CD4-positive, alpha-beta T cell (primary cell): ENCODE measurements around the gene DNAAF9. TPM values are rescaled to one million over a fixed set of nuclear protein-coding genes. Genes with fewer than 3 reads are reported as not detected.

Source experiments
- ATAC-seq: fragments of 200-7000 bp; cut with Tn5 transposase; one replicate; pipeline ENCODE4 v1.10.0; 2022; ENCODE audit warnings: mild to moderate bottlenecking; ENCODE audit not compliant: poor library complexity
- CTCF ChIA-PET: fragments of 350-600 bp; sonication (Branson Sonifier 250); formaldehyde crosslinking; loops from one replicate; lab custom pipeline; 2021; ENCODE audit warnings: antibody characterized with exemption, inconsistent platforms; lab: Charles Lee
- POLR2A ChIA-PET: fragments of 350-600 bp; sonication (Branson Sonifier 250); formaldehyde crosslinking; loops from one replicate; lab custom pipeline; 2021; ENCODE audit warnings: antibody characterized with exemption, inconsistent platforms; lab: Charles Lee
- DNase-seq, 14 experiments: peaks; one replicate each; pipeline ENCODE4 v3.0.0-alpha.2; 2013 to 2020; ENCODE audit warnings: mixed read lengths in 2 of 14
- H3K27ac ChIP-seq, 2 donors: one replicate each; pipeline versions ENCODE4 v1.5.1 to v1.7.0; 2013; ENCODE audit warnings: low read length in 2 of 2, low read depth in 1 of 2, mild to moderate bottlenecking in 1 of 2
- H3K27me3 ChIP-seq, 2 experiments: 1 replicate in 1 of 2; 2 replicates in 1 of 2; pipeline versions ENCODE4 v1.6.1 to v1.7.0; 2013; ENCODE audit warnings: low read length in 2 of 2, control low read depth in 1 of 2, mild to moderate bottlenecking in 1 of 2, moderate library complexity in 1 of 2; ENCODE audit not compliant: insufficient read depth in 2 of 2, control insufficient read depth in 1 of 2
- H3K36me3 ChIP-seq: one replicate; pipeline ENCODE4 v1.6.1; 2013; ENCODE audit warnings: low read length, control low read depth; ENCODE audit not compliant: insufficient read depth
- H3K4me1 ChIP-seq: one replicate; pipeline ENCODE4 v1.6.1; 2013; ENCODE audit warnings: low read length, control low read depth; ENCODE audit not compliant: insufficient read depth
- H3K4me3 ChIP-seq: one replicate; pipeline ENCODE4 v1.5.1; 2013; ENCODE audit warnings: mild to moderate bottlenecking, low read length, moderate library complexity
- H3K9me3 ChIP-seq, 2 experiments: 1 replicate in 1 of 2; 2 replicates in 1 of 2; pipeline versions ENCODE4 v1.6.1 to v1.7.0; 2013; ENCODE audit warnings: low read length in 2 of 2, mild to moderate bottlenecking in 2 of 2, control low read depth in 1 of 2, moderate library complexity in 1 of 2; ENCODE audit not compliant: control insufficient read depth in 1 of 2, insufficient read depth in 1 of 2
- H3K27ac Mint-ChIP-seq: one replicate; pipeline ENCODE4 v1.8.0; 2020; ENCODE audit warnings: mixed read lengths
- H3K27me3 Mint-ChIP-seq: one replicate; pipeline ENCODE4 v1.8.0; 2021; ENCODE audit warnings: mixed read lengths
- H3K36me3 Mint-ChIP-seq: one replicate; pipeline ENCODE4 v1.8.0; 2021; ENCODE audit warnings: low read depth, mixed read lengths
- H3K4me1 Mint-ChIP-seq: one replicate; pipeline ENCODE4 v1.8.0; 2021; ENCODE audit warnings: low read depth, mixed read lengths
- H3K4me3 Mint-ChIP-seq: one replicate; pipeline ENCODE4 v1.8.0; 2020; ENCODE audit warnings: mild to moderate bottlenecking, mixed read lengths
- H3K9me3 Mint-ChIP-seq: one replicate; pipeline ENCODE4 v1.8.0; 2020; ENCODE audit warnings: mixed read lengths
- CTCF ChIP-seq: fragments of 200-600 bp; IDR thresholded peaks from one replicate; pipeline ENCODE4 v1.8.0; 2022; ENCODE audit warnings: antibody characterized with exemption, mild to moderate bottlenecking
- intact Hi-C, 2 experiments: fragments of 100-400 bp; cut with DNase I in 1 of 2; cut with micrococcal nuclease in 1 of 2; formaldehyde crosslinking; loops; one replicate each; pipeline versions ENCODE4 v1.15.1 to v1.9.0; 2023 to 2025; cut with DNase I, micrococcal nuclease
- total RNA-seq, 174 experiments: library from RNA in 2 of 174; stranded (reverse) in 2 of 174; gene quantifications; one replicate each; pipeline ENCODE4 v1.2.3 and lab custom pipeline; 2021 to 2026

DNAAF9 gene
- total RNA-seq, 2 experiments from 2014 or later = 3.0 TPM

- H3K9me3 Mint-ChIP-seq = no peaks in the 10 kb centered on the region
- H3K4me1 ChIP-seq = no peaks in the 10 kb centered on the region
- peaks cover 5% of the 10 kb centered on the region for H3K4me1 Mint-ChIP-seq
- H3K36me3 ChIP-seq = no peaks in the 10 kb centered on the region
- ChIA-PET POLR2A (no interaction called here), CTCF (no interaction called here)
- H3K4me3 Mint-ChIP-seq = no peak overlapping the region
- TF ChIP-seq CTCF = no peak
- DNase-seq = no peak
- H3K36me3 Mint-ChIP-seq = peaks cover 4% of the 10 kb centered on the region
- H3K27me3 Mint-ChIP-seq = no peaks in the 10 kb centered on the region
- no peak overlapping the region for H3K27ac ChIP-seq
- H3K27ac Mint-ChIP-seq = no peak overlapping the region
- intact Hi-C loops = no loop called here
- ATAC-seq = no peak
- no peaks in the 10 kb centered on the region for H3K27me3 ChIP-seq
- no peaks in the 10 kb centered on the region for H3K9me3 ChIP-seq
- no peak overlapping the region for H3K4me3 ChIP-seq
These were observed 43.0 kb downstream of the DNAAF9 start for GRCh38 chr20:3364323-3365013.

DNA sequence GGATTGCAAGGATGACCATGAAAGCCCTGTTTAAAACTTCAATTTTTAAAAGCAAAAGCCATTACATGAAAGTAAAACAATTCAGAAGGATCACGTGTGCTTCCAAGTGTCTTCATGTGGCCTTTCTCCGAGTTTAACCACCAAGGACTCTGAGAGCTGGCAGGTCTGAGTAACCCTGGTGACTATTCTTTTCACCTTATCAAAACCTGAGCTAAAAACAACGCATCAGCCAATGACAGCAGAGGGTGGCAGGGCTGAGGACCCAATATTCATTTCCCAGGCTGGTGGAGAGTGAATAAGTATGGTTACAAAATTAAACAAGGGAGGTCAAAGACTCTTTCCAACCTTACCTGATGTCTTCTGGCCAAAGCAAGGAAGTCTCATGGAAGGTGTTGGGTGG, 46.7 kb downstream of the DNAAF9 start:
- Mint-ChIP-seq H3K4me3 (no peak overlapping the region), H3K4me1 (no peaks in the 10 kb centered on the region), H3K36me3 (peaks cover 2% of the 10 kb centered on the region), H3K27ac (no peak overlapping the region), H3K9me3 (no peaks in the 10 kb centered on the region), H3K27me3 (no peaks in the 10 kb centered on the region)
- no peaks in the 10 kb centered on the region for H3K27me3 ChIP-seq
- no peaks in the 10 kb centered on the region for H3K9me3 ChIP-seq
- DNase-seq (no peak), ATAC-seq (no peak)
- CTCF ChIA-PET = no interaction called here
- intact Hi-C loops = no loop called here
- no peak for TF ChIP-seq CTCF
- no peak overlapping the region for H3K4me3 ChIP-seq
- H3K4me1 ChIP-seq = no peaks in the 10 kb centered on the region
- POLR2A ChIA-PET = no interaction called here
- H3K27ac ChIP-seq = no peak overlapping the region
- no peaks in the 10 kb centered on the region for H3K36me3 ChIP-seq

DNA sequence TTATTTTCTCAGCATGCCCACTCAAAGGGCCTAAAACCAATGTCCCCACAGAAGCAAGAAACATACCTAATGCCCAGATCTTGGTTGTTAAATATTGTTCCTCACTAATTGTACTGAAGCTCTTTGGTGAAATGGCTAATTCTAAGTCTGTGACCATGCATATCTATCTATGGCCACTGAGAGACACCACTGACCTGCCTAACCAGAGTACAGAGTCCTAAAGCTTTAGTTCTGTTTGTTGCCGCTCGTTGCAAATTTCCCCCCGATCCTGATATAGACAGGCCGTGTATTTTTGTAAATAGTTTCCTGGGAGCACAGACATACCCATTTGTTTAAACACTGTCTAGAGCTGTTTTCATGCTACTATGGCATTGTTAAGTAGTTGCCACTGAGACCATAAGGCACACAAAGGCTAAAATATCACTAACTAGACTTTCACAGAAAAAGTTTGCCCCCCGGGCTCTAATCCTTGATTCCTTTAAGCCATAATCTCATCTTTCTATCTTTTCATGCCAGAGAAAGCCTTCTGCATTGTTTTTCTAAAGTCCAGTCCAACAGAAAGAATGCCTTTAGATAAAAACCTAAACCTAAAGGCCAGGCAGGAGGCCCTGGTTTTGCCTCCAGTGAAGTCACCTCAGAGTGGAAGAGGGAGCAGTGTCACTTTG, 48.7 kb downstream of the DNAAF9 start:
- no peak for TF ChIP-seq CTCF
- Mint-ChIP-seq H3K4me3 (no peak overlapping the region), H3K4me1 (no peaks in the 10 kb centered on the region), H3K36me3 (no peaks in the 10 kb centered on the region), H3K9me3 (no peaks in the 10 kb centered on the region), H3K27me3 (no peaks in the 10 kb centered on the region), H3K27ac (no peak overlapping the region)
- Histone ChIP-seq H3K27me3 (no peaks in the 10 kb centered on the region), H3K4me1 (no peaks in the 10 kb centered on the region), H3K4me3 (no peak overlapping the region), H3K9me3 (no peaks in the 10 kb centered on the region), H3K36me3 (no peaks in the 10 kb centered on the region), H3K27ac (no peak overlapping the region)
- intact Hi-C loops = no loop called here
- ChIA-PET CTCF (interaction anchor here (0.5 kb wide), 1 partner anchor 36 kb away, joined by 3 read pairs; no protein-coding TSS in a partner anchor), POLR2A (no interaction called here)
- DNase-seq (no peak), ATAC-seq (no peak)

Other genes starting within 250 kb of the DNAAF9 start
- gene FASTKD5, start 247.8 kb downstream of the DNAAF9 start, total RNA-seq = 10 to 100 TPM; 37.9 to 38.7 TPM
- gene UBOX5, start 247.8 kb downstream of the DNAAF9 start, total RNA-seq = 10 to 100 TPM; 11.9 to 13.0 TPM
- 10 to 100 TPM; 22.2 to 22.4 TPM for gene LZTS3, start 234.1 kb downstream of the DNAAF9 start, total RNA-seq
- 10 to 100 TPM; 40.7 to 43.4 TPM for gene DDRGK1, start 203.0 kb downstream of the DNAAF9 start, total RNA-seq
- 10 to 100 TPM; 17.8 to 19.5 TPM for gene ITPA, start 198.2 kb downstream of the DNAAF9 start, total RNA-seq
- gene SLC4A11, start 168.5 kb downstream of the DNAAF9 start, total RNA-seq = under 1 TPM; 0.08 to 0.60 TPM
- 1 to 10 TPM; 8.8 to 9.1 TPM for gene ATRN, start 63.3 kb upstream of the DNAAF9 start, total RNA-seq